Endothelial cell of umbilical vein (primary cell): Measurements from ENCODE around the gene CFAP61.

Source experiments
- CTCF ChIP-seq, 2 donors: IDR thresholded peaks; 1 replicate in 1 of 2; 2 replicates in 1 of 2; pipeline ENCODE4 v1.5.1; 2011; ENCODE audit warnings: low read length in 2 of 2, mild to moderate bottlenecking in 2 of 2, moderate library complexity in 2 of 2, control low read depth in 1 of 2, inconsistent platforms in 1 of 2, low read depth in 1 of 2; ENCODE audit not compliant: insufficient read depth in 1 of 2; ENCODE audit errors: extremely low read depth in 1 of 2
- EZH2 ChIP-seq: IDR thresholded peaks from 2 replicates; pipeline ENCODE4 v1.6.1; 2012; ENCODE audit warnings: borderline replicate concordance, low read depth, mild to moderate bottlenecking, moderate library complexity, low read length, inconsistent platforms; ENCODE audit not compliant: severe bottlenecking
- POLR2AphosphoS5 ChIP-seq: IDR thresholded peaks from 2 replicates; pipeline ENCODE4 v1.6.1; 2012; ENCODE audit warnings: low read depth, mild to moderate bottlenecking, control low read depth, low read length, moderate library complexity; ENCODE audit not compliant: insufficient read depth

GRCh38 chr20:20251317-20251716 is 199.0 kb downstream of the CFAP61 start:
- no peak for TF ChIP-seq CTCF (IDR thresholded peaks at IDR 0.05; ENCODE audit: extremely low read depth in 1 of 2, insufficient read depth in 1 of 2, low read depth in 1 of 2, low read length in 2 of 2)
- no peak for TF ChIP-seq POLR2AphosphoS5
- no peak for TF ChIP-seq EZH2
